ENCODE data around the gene ILKAP. TPM values are rescaled to one million over a fixed set of nuclear protein-coding genes. Genes with fewer than 3 reads are reported as not detected.

The ILKAP gene
- total and polyA plus RNA-seq, 2 donors (not counting 1 experiment from before 2014, with no cell fraction given): 27.9 to 31.3 TPM

GRCh38 chr2:238180554-238180953 lies 22.9 kb downstream of the ILKAP start:
- peaks cover 29% of the 10 kb centered on the region for H3K36me3 ChIP-seq (ENCODE audit: control insufficient read depth, insufficient read depth, low read length)
- H3K27me3 ChIP-seq (ENCODE audit: control insufficient read depth, insufficient read depth, low read length): no peaks in the 10 kb centered on the region
- H3K79me2 ChIP-seq (ENCODE audit: control insufficient read depth, insufficient read depth, low read length): peaks cover 2% of the 10 kb centered on the region
- H4K20me1 ChIP-seq (ENCODE audit: control insufficient read depth, extremely low read depth, insufficient read depth, low read length): no peaks in the 10 kb centered on the region
- TF ChIP-seq EZH2 (IDR thresholded peaks at IDR 0.05; ENCODE audit: low read length, missing control alignments) (no peak), CTCF (conservative IDR thresholded peaks at IDR 0.05 in 1 of 2, IDR thresholded peaks at IDR 0.05 in 1 of 2; ENCODE audit: low read depth in 1 of 2, low read length in 2 of 2) (no peak)
- no peak overlapping the region for H3K9ac ChIP-seq (ENCODE audit: insufficient read depth, low read length)
- DNase-seq (ENCODE audit: low read depth in 2 of 2): no peak
- no peak overlapping the region for H3K4me2 ChIP-seq (ENCODE audit: extremely low read depth, insufficient read depth, low read length)
- no peak overlapping the region for H3K4me3 ChIP-seq (replicated peaks in 1 of 4; ENCODE audit: control extremely low read depth in 1 of 4, insufficient read depth in 1 of 4, low read depth in 3 of 4, low read length in 4 of 4)
- H3K4me1 ChIP-seq (ENCODE audit: control insufficient read depth, extremely low read depth, insufficient read depth, low read length): no peaks in the 10 kb centered on the region
- H3K9me3 ChIP-seq (ENCODE audit: control insufficient read depth, insufficient read depth, low read depth, low read length): no peaks in the 10 kb centered on the region
- no peak overlapping the region for H2AFZ ChIP-seq (ENCODE audit: low read length)
- no peak overlapping the region for H3K27ac ChIP-seq (ENCODE audit: insufficient read depth, low read length)

GRCh38 chr2:238176613-238177012 lies 26.9 kb downstream of the ILKAP start:
- Histone ChIP-seq H3K4me3 (replicated peaks in 1 of 4; ENCODE audit: control extremely low read depth in 1 of 4, insufficient read depth in 1 of 4, low read depth in 3 of 4, low read length in 4 of 4) (no peak overlapping the region), H3K36me3 (ENCODE audit: control insufficient read depth, insufficient read depth, low read length) (peaks cover 33% of the 10 kb centered on the region), H4K20me1 (ENCODE audit: control insufficient read depth, extremely low read depth, insufficient read depth, low read length) (no peaks in the 10 kb centered on the region), H3K9ac (ENCODE audit: insufficient read depth, low read length) (no peak overlapping the region), H3K27me3 (ENCODE audit: control insufficient read depth, insufficient read depth, low read length) (no peaks in the 10 kb centered on the region), H3K9me3 (ENCODE audit: control insufficient read depth, insufficient read depth, low read depth, low read length) (no peaks in the 10 kb centered on the region), H3K4me2 (ENCODE audit: extremely low read depth, insufficient read depth, low read length) (no peak overlapping the region), H3K4me1 (ENCODE audit: control insufficient read depth, extremely low read depth, insufficient read depth, low read length) (no peaks in the 10 kb centered on the region), H3K79me2 (ENCODE audit: control insufficient read depth, insufficient read depth, low read length) (no peaks in the 10 kb centered on the region), H3K27ac (ENCODE audit: insufficient read depth, low read length) (no peak overlapping the region), H2AFZ (ENCODE audit: low read length) (no peak overlapping the region)
- TF ChIP-seq CTCF (conservative IDR thresholded peaks at IDR 0.05 in 1 of 2, IDR thresholded peaks at IDR 0.05 in 1 of 2; ENCODE audit: low read depth in 1 of 2, low read length in 2 of 2) (no peak), EZH2 (IDR thresholded peaks at IDR 0.05; ENCODE audit: low read length, missing control alignments) (no peak)
- DNase-seq (ENCODE audit: low read depth in 2 of 2): peak in 1 of 2 donors; percentile 80

GRCh38 chr2:238174701-238175100 lies 28.8 kb downstream of the ILKAP start:
- no peak overlapping the region for H3K9ac ChIP-seq (ENCODE audit: insufficient read depth, low read length)
- no peak overlapping the region for H3K4me2 ChIP-seq (ENCODE audit: extremely low read depth, insufficient read depth, low read length)
- H2AFZ ChIP-seq (ENCODE audit: low read length): no peak overlapping the region
- peaks cover 10% of the 10 kb centered on the region for H3K4me1 ChIP-seq (ENCODE audit: control insufficient read depth, extremely low read depth, insufficient read depth, low read length)
- no peaks in the 10 kb centered on the region for H3K27me3 ChIP-seq (ENCODE audit: control insufficient read depth, insufficient read depth, low read length)
- no peaks in the 10 kb centered on the region for H4K20me1 ChIP-seq (ENCODE audit: control insufficient read depth, extremely low read depth, insufficient read depth, low read length)
- H3K4me3 ChIP-seq (replicated peaks in 1 of 4; ENCODE audit: control extremely low read depth in 1 of 4, insufficient read depth in 1 of 4, low read depth in 3 of 4, low read length in 4 of 4): no peak overlapping the region
- H3K36me3 ChIP-seq (ENCODE audit: control insufficient read depth, insufficient read depth, low read length): peaks cover 30% of the 10 kb centered on the region
- no peak overlapping the region for H3K27ac ChIP-seq (ENCODE audit: insufficient read depth, low read length)
- no peak for DNase-seq (ENCODE audit: low read depth in 2 of 2)
- no peaks in the 10 kb centered on the region for H3K79me2 ChIP-seq (ENCODE audit: control insufficient read depth, insufficient read depth, low read length)
- TF ChIP-seq CTCF (conservative IDR thresholded peaks at IDR 0.05 in 1 of 2, IDR thresholded peaks at IDR 0.05 in 1 of 2; ENCODE audit: low read depth in 1 of 2, low read length in 2 of 2) (no peak), EZH2 (IDR thresholded peaks at IDR 0.05; ENCODE audit: low read length, missing control alignments) (no peak)
- no peaks in the 10 kb centered on the region for H3K9me3 ChIP-seq (ENCODE audit: control insufficient read depth, insufficient read depth, low read depth, low read length)

All from fibroblast of lung (primary cell).